DOHH2 (cell line): ENCODE results near the gene ILDR2.

Experiments used
- EZH2phosphoT487 ChIP-seq: fragments of 200-600 bp; sonication (generic); IDR thresholded peaks from 2 replicates; pipeline ENCODE4 v1.6.1; 2017; ENCODE audit warnings: borderline replicate concordance, mild to moderate bottlenecking, antibody characterized with exemption, low read length, moderate library complexity, mixed read lengths
- TF ChIP-seq, protein P1 (sequence below): fragments of 200-600 bp; sonication (generic); IDR thresholded peaks from one replicate; pipeline ENCODE4 v1.5.1; 2014; ENCODE audit warnings: antibody characterized with exemption, mild to moderate bottlenecking, low read depth, low read length; ENCODE audit not compliant: poor library complexity, severe bottlenecking

DNA sequence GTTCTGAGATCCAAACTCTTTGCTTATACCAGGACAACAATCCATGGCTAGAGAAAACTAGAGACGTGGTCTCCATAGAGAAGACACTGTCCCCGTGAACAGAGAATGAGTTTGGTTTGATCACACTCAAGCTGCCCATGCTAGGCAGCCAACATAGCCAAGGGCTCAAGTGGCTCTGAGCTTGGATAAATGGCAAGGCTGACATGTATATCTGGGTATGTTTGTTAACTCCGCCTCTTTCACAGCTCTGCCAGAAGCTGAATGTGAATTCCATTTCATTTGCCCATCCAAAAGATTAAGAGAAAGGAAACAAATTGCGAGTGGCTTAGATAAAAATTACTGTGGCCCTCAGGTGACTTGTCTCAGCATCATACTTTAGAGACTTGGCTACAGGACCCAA is 38.0 kb downstream of the ILDR2 start:
- TF ChIP-seq EZH2phosphoT487: no peak
- TF ChIP-seq, protein P1, sequence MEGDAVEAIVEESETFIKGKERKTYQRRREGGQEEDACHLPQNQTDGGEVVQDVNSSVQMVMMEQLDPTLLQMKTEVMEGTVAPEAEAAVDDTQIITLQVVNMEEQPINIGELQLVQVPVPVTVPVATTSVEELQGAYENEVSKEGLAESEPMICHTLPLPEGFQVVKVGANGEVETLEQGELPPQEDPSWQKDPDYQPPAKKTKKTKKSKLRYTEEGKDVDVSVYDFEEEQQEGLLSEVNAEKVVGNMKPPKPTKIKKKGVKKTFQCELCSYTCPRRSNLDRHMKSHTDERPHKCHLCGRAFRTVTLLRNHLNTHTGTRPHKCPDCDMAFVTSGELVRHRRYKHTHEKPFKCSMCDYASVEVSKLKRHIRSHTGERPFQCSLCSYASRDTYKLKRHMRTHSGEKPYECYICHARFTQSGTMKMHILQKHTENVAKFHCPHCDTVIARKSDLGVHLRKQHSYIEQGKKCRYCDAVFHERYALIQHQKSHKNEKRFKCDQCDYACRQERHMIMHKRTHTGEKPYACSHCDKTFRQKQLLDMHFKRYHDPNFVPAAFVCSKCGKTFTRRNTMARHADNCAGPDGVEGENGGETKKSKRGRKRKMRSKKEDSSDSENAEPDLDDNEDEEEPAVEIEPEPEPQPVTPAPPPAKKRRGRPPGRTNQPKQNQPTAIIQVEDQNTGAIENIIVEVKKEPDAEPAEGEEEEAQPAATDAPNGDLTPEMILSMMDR: no peak
